Aorta (tissue), 5 donors: ENCODE data around the gene ZP2. TPM values are rescaled to one million over a fixed set of nuclear protein-coding genes. Genes with fewer than 3 reads are reported as not detected.

Experiments
- ATAC-seq: fragments of 200-7000 bp; cut with Tn5 transposase; one replicate; pipeline ENCODE4 v1.9.1; 2022; ENCODE audit warnings: moderate library complexity; ENCODE audit not compliant: low FRiP score
- DNase-seq, 2 donors: peaks; one replicate each; pipeline ENCODE4 v3.0.0-alpha.2; 2020
- H3K27ac ChIP-seq, 2 donors: one replicate each; pipeline ENCODE4 v1.5.1; 2013; ENCODE audit warnings: low read length in 2 of 2, mild to moderate bottlenecking in 2 of 2, moderate library complexity in 2 of 2, control low read depth in 1 of 2, inconsistent platforms in 1 of 2, low read depth in 1 of 2
- H3K27me3 ChIP-seq, 2 donors: one replicate each; pipeline ENCODE4 v1.6.1; 2013; ENCODE audit warnings: control low read depth in 1 of 2, low read length in 1 of 2, mild to moderate bottlenecking in 1 of 2, moderate library complexity in 1 of 2; ENCODE audit not compliant: insufficient read depth in 2 of 2, control insufficient read depth in 1 of 2
- H3K36me3 ChIP-seq, 2 donors: one replicate each; pipeline ENCODE4 v1.6.1; 2013; ENCODE audit warnings: control low read depth in 1 of 2, low read length in 1 of 2, mild to moderate bottlenecking in 1 of 2; ENCODE audit not compliant: insufficient read depth in 2 of 2, control insufficient read depth in 1 of 2
- H3K4me1 ChIP-seq, 2 donors: one replicate each; pipeline ENCODE4 v1.6.1; 2013; ENCODE audit warnings: low read length in 2 of 2, control low read depth in 1 of 2, mild to moderate bottlenecking in 1 of 2, moderate library complexity in 1 of 2; ENCODE audit not compliant: insufficient read depth in 2 of 2, control insufficient read depth in 1 of 2
- H3K4me3 ChIP-seq, 2 donors: one replicate each; pipeline ENCODE4 v1.5.1; 2013; ENCODE audit warnings: low read length in 2 of 2, control low read depth in 1 of 2, mild to moderate bottlenecking in 1 of 2
- H3K9me3 ChIP-seq: one replicate; pipeline ENCODE4 v1.6.1; 2013; ENCODE audit warnings: mild to moderate bottlenecking, low read length; ENCODE audit not compliant: control insufficient read depth
- whole genome bisulfite sequencing, 2 donors: extraction: QIAGEN DNeasy Blood & Tissue Kit; methylation state at CpG; one replicate each; pipeline ENCODE4 v1.1.7; 2013; 5-methylcytosine and 5-hydroxymethylcytosine counted together
- intact Hi-C, 2 donors: fragments of 100-400 bp; cut with DNase I; formaldehyde crosslinking; loops; one replicate each; pipeline versions ENCODE4 v1.14.2 to v1.15.0; 2022
- polyA plus RNA-seq, 2 donors: library from polyadenylated mRNA; stranded (reverse); fragments of 200-250 nt; gene quantifications; one replicate each; pipeline ENCODE4 v1.2.3, GENCODE V29; 2013
- total RNA-seq, 2 donors: library from RNA; stranded (reverse); fragmentation: NEBNext Ultra II Directional; extraction: Animal tissue kit (Norgen Biotek cat#: 25700); gene quantifications; one replicate each; pipeline ENCODE4 v1.2.1, GENCODE V29; 2021
- donor health status: healthy with polysubstance abuse.
- donor health status: Bipolar disorder and iron deficiency.
- donor health status: DM: no; HTN: no; CAD: no.
- donor health status: DM: no; HTN: no; CAD: no.
- donor health status: DM: yes; HTN: yes; CAD: no.

ZP2 gene
- total and polyA plus RNA-seq, 4 donors: not detected

GRCh38 chr16:21236831-21237230 is 25.5 kb upstream of the ZP2 start:
- peaks cover 1% of the 10 kb centered on the region for H3K9me3 ChIP-seq
- H3K27ac ChIP-seq: no peak overlapping the region
- H3K36me3 ChIP-seq: no peaks in the 10 kb centered on the region
- WGBS, 2 donors: 72 to 84% methylated on average over 5 of the region's 5 CpGs
- no peaks in the 10 kb centered on the region for H3K4me1 ChIP-seq
- H3K4me3 ChIP-seq: no peak overlapping the region
- intact Hi-C loops: no loop called here
- no peak for ATAC-seq
- no peak for DNase-seq
- H3K27me3 ChIP-seq: no peaks in the 10 kb centered on the region

DNA sequence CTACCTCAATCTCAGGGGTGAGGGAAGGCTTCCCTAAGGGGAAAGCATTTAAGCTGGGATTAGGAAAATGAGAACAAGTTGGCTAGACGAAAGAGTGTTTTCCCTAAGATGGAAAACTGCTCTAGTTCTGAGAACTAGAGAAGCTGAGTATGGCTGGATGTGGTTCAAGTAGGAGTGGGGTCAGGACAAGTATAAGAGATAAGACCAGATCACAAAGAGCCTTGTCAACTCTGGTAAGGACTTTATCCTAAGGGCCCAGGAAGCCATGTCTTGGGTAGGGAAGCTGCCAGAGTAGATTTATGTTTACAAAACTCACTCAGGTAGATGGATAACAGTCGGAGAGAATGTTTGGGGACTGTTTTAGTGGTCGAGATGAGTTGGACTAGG is 23.8 kb upstream of the ZP2 start:
- ATAC-seq (no peak), DNase-seq (no peak)
- no peak overlapping the region for H3K27ac ChIP-seq
- intact Hi-C loops: no loop called here
- H3K27me3 ChIP-seq: no peaks in the 10 kb centered on the region
- WGBS, 2 donors: 79 to 83% methylated on average over 3 of the region's 3 CpGs
- H3K4me1 ChIP-seq: no peaks in the 10 kb centered on the region
- no peak overlapping the region for H3K4me3 ChIP-seq
- H3K36me3 ChIP-seq: no peaks in the 10 kb centered on the region
- H3K9me3 ChIP-seq: peaks cover 1% of the 10 kb centered on the region

GRCh38 chr16:21233521-21234150 is 22.3 kb upstream of the ZP2 start, which contains the start of gene ANKS4B:
Gene ANKS4B, plus strand, starts transcription at chr16:21233699. Its CDS starts 39 bp downstream, at chr16:21233738.
- DNase-seq: no peak
- H3K27me3 ChIP-seq: no peaks in the 10 kb centered on the region
- WGBS, 2 donors: 81 to 82% methylated on average over 11 of the region's 11 CpGs
- intact Hi-C loops: no loop called here
- no peak for ATAC-seq
- no peaks in the 10 kb centered on the region for H3K4me1 ChIP-seq
- H3K27ac ChIP-seq: no peak within 1 kb of the TSS
- no peaks in the 10 kb centered on the region for H3K36me3 ChIP-seq
- no peak within 1 kb of the TSS for H3K4me3 ChIP-seq
- H3K9me3 ChIP-seq: peaks cover 1% of the 10 kb centered on the region

DNA sequence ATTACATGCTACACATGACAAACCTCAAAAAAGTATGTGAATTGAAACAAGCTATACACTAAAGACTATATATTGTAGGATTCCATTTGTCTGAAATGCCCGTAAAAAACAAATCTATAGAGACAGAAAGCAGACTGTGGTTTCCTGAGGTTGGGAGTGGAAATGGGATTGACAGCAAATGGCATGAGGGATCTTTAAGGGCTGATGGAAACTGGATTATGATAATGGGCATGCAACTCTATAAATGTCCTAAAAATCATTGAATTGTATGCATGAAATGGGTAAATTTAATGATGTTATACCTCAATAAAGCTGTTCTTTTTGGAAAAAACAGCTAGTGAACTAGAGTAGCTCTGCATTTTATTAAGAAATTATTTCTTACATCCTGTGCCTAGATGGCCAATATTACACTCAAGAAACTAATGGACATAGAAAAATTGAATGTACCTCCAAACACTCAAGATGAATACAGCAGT is 21.7 kb upstream of the ZP2 start:
- WGBS, 2 donors: 92 to 97% methylated on average over 1 of the region's 1 CpG
- no peaks in the 10 kb centered on the region for H3K36me3 ChIP-seq
- ATAC-seq: no peak
- H3K4me3 ChIP-seq: no peak overlapping the region
- H3K27ac ChIP-seq: no peak overlapping the region
- H3K27me3 ChIP-seq: no peaks in the 10 kb centered on the region
- peaks cover 1% of the 10 kb centered on the region for H3K9me3 ChIP-seq
- intact Hi-C loops: no loop called here
- no peaks in the 10 kb centered on the region for H3K4me1 ChIP-seq
- no peak for DNase-seq

DNA sequence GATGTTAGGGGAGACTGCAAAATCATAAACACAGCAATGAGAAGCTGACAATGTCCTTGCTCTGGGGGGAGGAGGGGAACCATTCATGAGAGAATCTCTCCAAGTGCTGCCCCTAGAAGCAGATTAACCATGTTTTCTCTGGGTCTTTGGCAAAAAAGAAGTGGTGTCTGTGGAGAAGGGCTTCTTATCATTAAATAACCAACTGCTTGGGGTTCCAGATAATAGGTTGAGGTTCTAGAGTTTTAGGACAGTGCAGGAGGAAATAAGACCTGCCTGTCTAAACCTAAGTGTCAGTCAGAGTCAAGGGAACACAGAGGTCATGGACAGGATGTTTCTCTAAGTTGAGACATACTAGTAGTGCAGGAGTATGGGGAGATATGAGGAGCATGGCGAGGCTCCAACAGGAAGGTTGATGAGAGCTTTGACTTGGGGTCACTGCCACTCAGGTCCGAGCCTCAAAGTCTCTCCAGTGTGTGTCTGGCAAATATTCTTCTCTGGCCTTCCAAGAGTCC is 17.0 kb upstream of the ZP2 start:
- Histone ChIP-seq H3K9me3 (no peaks in the 10 kb centered on the region), H3K27me3 (no peaks in the 10 kb centered on the region), H3K36me3 (no peaks in the 10 kb centered on the region), H3K4me3 (no peak overlapping the region), H3K27ac (no peak overlapping the region), H3K4me1 (no peaks in the 10 kb centered on the region)
- no peak for DNase-seq
- intact Hi-C loops: no loop called here
- WGBS, 2 donors: 66 to 71% methylated on average over 2 of the region's 2 CpGs
- no peak for ATAC-seq

- no peak for DNase-seq
- ATAC-seq: no peak
- Histone ChIP-seq H3K4me1 (no peaks in the 10 kb centered on the region), H3K4me3 (no peak overlapping the region), H3K9me3 (no peaks in the 10 kb centered on the region), H3K36me3 (no peaks in the 10 kb centered on the region), H3K27ac (no peak overlapping the region), H3K27me3 (no peaks in the 10 kb centered on the region)
- intact Hi-C loops: no loop called here
Observed at GRCh38 chr16:21227866-21228265, 16.5 kb upstream of the ZP2 start.

DNA sequence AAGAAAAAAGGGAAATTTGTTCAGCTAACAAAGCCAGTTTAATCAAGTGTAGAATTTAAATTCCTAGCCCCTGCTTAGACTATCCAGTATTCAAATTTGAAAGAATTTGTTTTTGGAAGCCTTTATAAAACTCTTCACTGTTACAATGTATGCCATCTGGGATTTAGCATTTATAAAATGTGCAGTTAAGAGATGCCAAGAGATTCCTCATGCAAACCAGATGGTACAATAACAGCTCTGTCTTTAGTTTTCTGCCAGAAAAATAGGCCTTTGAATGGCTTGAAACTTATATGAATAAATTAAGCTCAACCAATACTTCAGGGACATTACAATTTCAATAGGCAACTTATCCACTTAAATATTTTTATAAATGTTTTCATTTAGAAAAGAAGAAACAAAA is 15.4 kb upstream of the ZP2 start:
- intact Hi-C loops: no loop called here
- no peak for ATAC-seq
- Histone ChIP-seq H3K27ac (no peak overlapping the region), H3K27me3 (no peaks in the 10 kb centered on the region), H3K4me1 (no peaks in the 10 kb centered on the region), H3K9me3 (no peaks in the 10 kb centered on the region), H3K36me3 (no peaks in the 10 kb centered on the region), H3K4me3 (no peak overlapping the region)
- DNase-seq: no peak

DNA sequence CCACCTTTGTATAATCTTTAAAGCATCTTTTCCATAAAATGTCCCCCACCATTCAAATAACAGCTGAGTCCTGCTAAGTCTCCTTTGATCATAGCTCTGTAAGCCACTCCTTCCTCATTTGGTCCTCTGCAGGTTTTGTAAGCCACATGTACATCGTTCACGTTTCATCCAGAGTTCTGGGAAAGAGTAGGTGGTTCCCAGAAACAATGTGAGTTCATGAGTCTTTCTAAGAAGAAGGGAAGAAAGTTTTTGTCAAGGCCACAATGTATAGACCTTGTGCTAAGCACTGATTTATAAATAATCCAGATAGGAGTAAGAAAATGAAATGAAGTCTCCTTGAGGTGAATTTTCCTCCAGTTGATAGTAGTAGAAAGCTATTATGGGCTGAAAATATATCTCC is 13.4 kb upstream of the ZP2 start:
- no peak overlapping the region for H3K4me3 ChIP-seq
- DNase-seq (no peak), ATAC-seq (no peak)
- intact Hi-C loops: no loop called here
- H3K27ac ChIP-seq: no peak overlapping the region
- no peaks in the 10 kb centered on the region for H3K9me3 ChIP-seq
- no peaks in the 10 kb centered on the region for H3K4me1 ChIP-seq
- no peaks in the 10 kb centered on the region for H3K27me3 ChIP-seq
- H3K36me3 ChIP-seq: no peaks in the 10 kb centered on the region
- 60 to 70% methylated on average over 2 of the region's 2 CpGs for WGBS, 2 donors

DNA sequence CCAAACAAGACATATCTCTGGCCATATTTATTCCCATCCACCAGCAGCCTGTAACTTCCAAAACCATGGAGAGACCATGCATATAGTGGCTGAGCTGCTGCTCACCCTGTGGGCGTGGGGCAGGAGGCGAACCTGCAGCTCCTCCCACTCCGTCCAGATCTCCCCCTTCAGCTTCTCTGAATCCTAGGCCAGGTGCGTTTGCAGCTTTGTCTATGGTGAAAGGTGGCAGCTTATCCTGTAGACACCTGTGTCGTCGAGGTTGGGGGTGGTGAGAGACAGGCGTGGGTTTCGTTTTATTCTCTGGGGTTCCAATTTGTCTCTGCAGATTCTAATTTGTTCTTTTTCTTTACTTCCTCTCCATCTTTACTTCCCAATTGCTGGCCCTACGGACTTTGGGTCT is 12.4 kb upstream of the ZP2 start:
- DNase-seq (no peak), ATAC-seq (no peak)
- no peaks in the 10 kb centered on the region for H3K4me1 ChIP-seq
- no peaks in the 10 kb centered on the region for H3K27me3 ChIP-seq
- H3K9me3 ChIP-seq: no peaks in the 10 kb centered on the region
- WGBS, 2 donors: 76% methylated on average over 9 of the region's 9 CpGs
- intact Hi-C loops: no loop called here
- no peaks in the 10 kb centered on the region for H3K36me3 ChIP-seq
- H3K27ac ChIP-seq: no peak overlapping the region
- H3K4me3 ChIP-seq: no peak overlapping the region
